ENCODE results near the gene COLQ.

Gene COLQ

DNA sequence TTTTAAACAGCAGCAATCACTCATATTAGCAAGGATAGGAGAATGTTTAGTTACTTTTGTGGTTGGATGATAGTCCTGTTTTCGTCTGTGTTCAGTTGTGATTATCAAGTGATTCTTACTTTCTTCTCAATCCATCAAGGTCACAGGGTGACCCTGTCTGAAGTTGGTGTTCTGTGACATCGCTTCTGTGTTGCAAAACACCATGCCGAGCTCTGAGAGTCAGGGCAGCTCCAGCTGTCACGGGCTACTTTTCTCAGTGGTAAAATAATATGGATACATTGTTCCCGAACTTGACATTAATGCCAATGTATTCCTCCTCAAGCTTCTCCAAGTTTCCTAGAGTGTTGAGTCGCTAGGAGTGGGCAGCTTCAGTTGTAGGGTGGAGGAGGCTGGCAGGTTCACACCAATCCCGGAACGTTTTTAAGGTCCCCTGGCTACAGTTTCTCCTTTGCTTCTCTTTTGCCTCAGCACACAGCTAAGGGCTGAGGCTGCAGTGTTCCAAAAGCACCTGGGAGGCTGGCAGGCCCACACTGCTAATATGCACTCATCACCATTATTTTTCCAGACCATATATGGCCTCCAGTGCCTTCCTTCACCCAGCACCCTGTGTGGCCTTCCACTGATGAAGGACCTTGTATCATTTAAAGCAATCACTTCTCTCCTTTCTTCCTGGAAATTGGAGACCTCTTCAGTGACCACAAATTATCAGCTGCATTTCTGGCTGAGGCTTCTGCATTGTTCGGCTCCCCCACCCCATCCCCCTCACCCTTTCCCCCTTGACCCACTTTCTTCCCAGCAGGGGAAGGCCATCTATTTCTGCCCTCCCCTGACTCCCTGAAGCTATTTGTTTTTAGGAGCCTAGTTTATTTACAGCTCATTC, 25.8 kb downstream of the COLQ start:
- Histone ChIP-seq H3K79me2 (ENCODE audit: insufficient read depth, low read length) (no peaks in the 10 kb centered on the region), H3K36me3 (ENCODE audit: insufficient read depth, low read length) (no peaks in the 10 kb centered on the region), H3K27me3 (ENCODE audit: insufficient read depth, low read length, poor library complexity) (no peaks in the 10 kb centered on the region), H4K20me1 (ENCODE audit: insufficient read depth, low read length) (no peaks in the 10 kb centered on the region), H2AFZ (ENCODE audit: low read depth, low read length) (no peak overlapping the region), H3K4me3 (ENCODE audit: low read depth in 1 of 2, low read length in 2 of 2) (no peak overlapping the region), H3K9ac (ENCODE audit: low read depth, low read length) (no peak overlapping the region), H3K4me1 (ENCODE audit: insufficient read depth, low read length) (no peaks in the 10 kb centered on the region), H3K27ac (ENCODE audit: low read length) (no peak overlapping the region), H3K9me3 (ENCODE audit: insufficient read depth, low read length, severe bottlenecking) (no peaks in the 10 kb centered on the region), H3K4me2 (ENCODE audit: insufficient read depth, low read length) (no peak overlapping the region)
- no peak for ATAC-seq (ENCODE audit: insufficient read depth, low read depth)
- TF ChIP-seq, protein P1, sequence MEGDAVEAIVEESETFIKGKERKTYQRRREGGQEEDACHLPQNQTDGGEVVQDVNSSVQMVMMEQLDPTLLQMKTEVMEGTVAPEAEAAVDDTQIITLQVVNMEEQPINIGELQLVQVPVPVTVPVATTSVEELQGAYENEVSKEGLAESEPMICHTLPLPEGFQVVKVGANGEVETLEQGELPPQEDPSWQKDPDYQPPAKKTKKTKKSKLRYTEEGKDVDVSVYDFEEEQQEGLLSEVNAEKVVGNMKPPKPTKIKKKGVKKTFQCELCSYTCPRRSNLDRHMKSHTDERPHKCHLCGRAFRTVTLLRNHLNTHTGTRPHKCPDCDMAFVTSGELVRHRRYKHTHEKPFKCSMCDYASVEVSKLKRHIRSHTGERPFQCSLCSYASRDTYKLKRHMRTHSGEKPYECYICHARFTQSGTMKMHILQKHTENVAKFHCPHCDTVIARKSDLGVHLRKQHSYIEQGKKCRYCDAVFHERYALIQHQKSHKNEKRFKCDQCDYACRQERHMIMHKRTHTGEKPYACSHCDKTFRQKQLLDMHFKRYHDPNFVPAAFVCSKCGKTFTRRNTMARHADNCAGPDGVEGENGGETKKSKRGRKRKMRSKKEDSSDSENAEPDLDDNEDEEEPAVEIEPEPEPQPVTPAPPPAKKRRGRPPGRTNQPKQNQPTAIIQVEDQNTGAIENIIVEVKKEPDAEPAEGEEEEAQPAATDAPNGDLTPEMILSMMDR (IDR thresholded peaks at IDR 0.05; ENCODE audit: borderline replicate concordance, extremely low read depth, low read length, poor library complexity, severe bottlenecking), result no peak
- TF ChIP-seq EZH2 (IDR thresholded peaks at IDR 0.05; ENCODE audit: borderline replicate concordance, low read depth, low read length, severe bottlenecking), result no peak
- DNase-seq, result no peak

DNA sequence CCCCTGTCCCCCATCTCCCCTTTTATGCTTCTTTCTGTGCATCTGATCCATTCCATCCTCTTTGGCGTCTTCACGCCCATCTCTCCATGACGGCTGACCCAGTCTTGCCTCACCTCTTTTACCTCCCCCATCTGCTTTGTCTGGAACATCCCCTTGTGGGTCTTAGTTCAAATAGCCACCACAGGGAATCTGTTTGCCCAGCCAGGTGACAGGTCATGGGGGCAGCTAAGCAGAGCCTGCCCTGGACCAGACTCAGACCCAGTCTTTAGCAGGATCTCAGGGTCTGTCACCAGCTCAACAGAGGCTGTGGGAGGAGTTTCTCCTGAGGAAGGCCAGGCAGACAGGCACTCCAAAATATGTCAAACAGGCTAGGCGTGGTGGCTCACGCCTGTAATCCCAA, 28.1 kb downstream of the COLQ start:
- DNase-seq (no peak), ATAC-seq (ENCODE audit: insufficient read depth, low read depth) (no peak)
- no peaks in the 10 kb centered on the region for H3K79me2 ChIP-seq (ENCODE audit: insufficient read depth, low read length)
- no peaks in the 10 kb centered on the region for H4K20me1 ChIP-seq (ENCODE audit: insufficient read depth, low read length)
- TF ChIP-seq, protein P1 (IDR thresholded peaks at IDR 0.05; ENCODE audit: borderline replicate concordance, extremely low read depth, low read length, poor library complexity, severe bottlenecking), result no peak
- no peak for TF ChIP-seq EZH2 (IDR thresholded peaks at IDR 0.05; ENCODE audit: borderline replicate concordance, low read depth, low read length, severe bottlenecking)
- no peak overlapping the region for H3K4me2 ChIP-seq (ENCODE audit: insufficient read depth, low read length)
- H3K27ac ChIP-seq (ENCODE audit: low read length), result no peak overlapping the region
- no peaks in the 10 kb centered on the region for H3K27me3 ChIP-seq (ENCODE audit: insufficient read depth, low read length, poor library complexity)
- H3K9ac ChIP-seq (ENCODE audit: low read depth, low read length), result no peak overlapping the region
- H3K4me3 ChIP-seq (ENCODE audit: low read depth in 1 of 2, low read length in 2 of 2), result no peak overlapping the region
- H3K9me3 ChIP-seq (ENCODE audit: insufficient read depth, low read length, severe bottlenecking), result no peaks in the 10 kb centered on the region
- no peak overlapping the region for H2AFZ ChIP-seq (ENCODE audit: low read depth, low read length)
- no peaks in the 10 kb centered on the region for H3K36me3 ChIP-seq (ENCODE audit: insufficient read depth, low read length)
- H3K4me1 ChIP-seq (ENCODE audit: insufficient read depth, low read length), result no peaks in the 10 kb centered on the region

DNA sequence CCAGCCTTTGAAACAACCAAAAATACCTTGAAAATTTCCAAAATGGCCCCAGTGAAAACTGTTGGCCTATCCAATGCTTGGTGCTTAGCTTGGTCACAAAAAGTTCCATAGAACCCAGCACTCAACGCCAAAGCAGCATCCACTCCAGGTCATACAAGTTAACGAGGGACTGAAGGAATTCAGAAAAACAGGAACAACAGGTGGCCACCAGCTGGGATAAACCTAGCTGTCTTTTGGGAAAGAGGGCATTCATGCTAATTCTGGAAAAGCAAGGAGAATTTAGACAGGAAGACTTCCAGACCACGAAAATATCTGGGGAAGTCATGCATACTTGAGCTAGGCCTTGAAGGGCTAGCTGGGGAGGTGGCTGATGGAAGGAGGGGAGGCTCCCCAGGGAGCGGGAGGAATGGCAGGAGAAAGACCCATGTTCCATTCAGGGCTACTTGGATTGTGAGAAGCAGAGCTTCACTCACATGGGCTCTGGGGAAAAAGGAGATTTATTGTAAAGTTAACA, 28.6 kb downstream of the COLQ start:
- no peak overlapping the region for H3K9ac ChIP-seq (ENCODE audit: low read depth, low read length)
- H3K4me3 ChIP-seq (ENCODE audit: low read depth in 1 of 2, low read length in 2 of 2), result no peak overlapping the region
- no peaks in the 10 kb centered on the region for H3K4me1 ChIP-seq (ENCODE audit: insufficient read depth, low read length)
- no peak overlapping the region for H3K27ac ChIP-seq (ENCODE audit: low read length)
- no peak overlapping the region for H2AFZ ChIP-seq (ENCODE audit: low read depth, low read length)
- H4K20me1 ChIP-seq (ENCODE audit: insufficient read depth, low read length), result no peaks in the 10 kb centered on the region
- H3K79me2 ChIP-seq (ENCODE audit: insufficient read depth, low read length), result no peaks in the 10 kb centered on the region
- H3K27me3 ChIP-seq (ENCODE audit: insufficient read depth, low read length, poor library complexity), result no peaks in the 10 kb centered on the region
- ATAC-seq (ENCODE audit: insufficient read depth, low read depth) (no peak), DNase-seq (no peak)
- no peaks in the 10 kb centered on the region for H3K36me3 ChIP-seq (ENCODE audit: insufficient read depth, low read length)
- no peaks in the 10 kb centered on the region for H3K9me3 ChIP-seq (ENCODE audit: insufficient read depth, low read length, severe bottlenecking)
- H3K4me2 ChIP-seq (ENCODE audit: insufficient read depth, low read length), result no peak overlapping the region
- TF ChIP-seq EZH2 (IDR thresholded peaks at IDR 0.05; ENCODE audit: borderline replicate concordance, low read depth, low read length, severe bottlenecking), result no peak
- TF ChIP-seq, protein P1 (IDR thresholded peaks at IDR 0.05; ENCODE audit: borderline replicate concordance, extremely low read depth, low read length, poor library complexity, severe bottlenecking), result no peak
